GM18526 (cell line): ENCODE results near the gene VEPH1.

Experiments
- POLR2A ChIP-seq: IDR thresholded peaks from 3 replicates; pipeline ENCODE4 v1.6.1; 2011; ENCODE audit not compliant: insufficient read length; ENCODE audit errors: extremely low read depth

VEPH1 gene

DNA sequence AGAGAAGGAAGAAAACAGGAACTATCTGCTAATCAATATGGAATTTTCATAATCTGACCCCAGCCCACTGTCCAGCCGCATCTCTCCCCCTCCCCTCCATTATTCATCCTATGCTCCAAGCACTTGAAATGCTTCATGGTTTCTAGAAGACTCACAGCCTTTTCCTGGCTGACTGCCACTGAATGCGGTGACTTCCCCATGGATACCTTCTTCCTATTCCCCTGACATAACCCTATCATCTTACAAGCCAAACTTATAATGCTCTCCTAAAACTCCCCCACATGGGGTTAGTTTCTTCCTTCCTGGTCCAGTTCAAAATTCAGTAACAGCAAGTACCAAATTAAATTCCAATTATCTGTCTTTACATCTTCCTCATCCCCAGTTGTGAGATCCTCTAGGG, 97.8 kb downstream of the VEPH1 start:
- TF ChIP-seq POLR2A: no peak

DNA sequence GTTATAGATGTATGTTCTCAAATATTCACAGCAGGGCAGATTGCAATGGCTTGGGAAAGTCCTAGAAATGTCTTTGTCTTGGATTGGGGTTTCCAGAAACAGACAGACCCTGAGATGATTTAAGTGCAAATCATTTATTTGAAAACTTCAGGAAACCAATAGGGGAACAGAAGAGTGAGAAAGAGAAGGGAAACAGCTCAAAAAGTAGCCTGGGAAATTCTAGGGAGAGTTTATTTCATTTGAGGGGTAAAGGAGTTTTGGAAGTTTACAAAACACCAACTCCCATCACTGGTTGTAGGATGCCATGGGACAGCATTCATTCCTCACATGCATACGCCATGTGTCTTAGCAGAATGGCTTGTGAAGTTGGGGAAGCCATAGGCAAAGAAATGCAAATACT, 98.8 kb downstream of the VEPH1 start:
- no peak for TF ChIP-seq POLR2A

DNA sequence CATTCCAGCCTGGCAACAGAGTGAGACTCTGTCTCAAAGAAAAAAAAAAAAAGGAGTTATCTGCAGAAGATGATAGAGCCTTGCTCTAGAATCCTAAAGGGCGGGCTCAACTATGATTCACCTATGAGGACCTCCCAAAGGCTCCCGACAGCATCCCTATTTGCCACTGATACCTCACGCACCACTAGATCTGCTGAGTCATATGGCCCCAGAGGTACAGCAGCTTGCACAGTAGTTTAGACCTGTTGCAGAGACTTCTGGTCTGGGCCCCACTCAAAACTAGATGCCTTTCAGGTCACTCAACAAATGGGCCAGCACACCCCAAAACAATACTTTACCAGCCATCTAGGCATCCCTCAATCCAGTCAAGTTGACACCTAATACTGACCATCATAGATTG, 104.6 kb downstream of the VEPH1 start:
- TF ChIP-seq POLR2A: no peak

DNA sequence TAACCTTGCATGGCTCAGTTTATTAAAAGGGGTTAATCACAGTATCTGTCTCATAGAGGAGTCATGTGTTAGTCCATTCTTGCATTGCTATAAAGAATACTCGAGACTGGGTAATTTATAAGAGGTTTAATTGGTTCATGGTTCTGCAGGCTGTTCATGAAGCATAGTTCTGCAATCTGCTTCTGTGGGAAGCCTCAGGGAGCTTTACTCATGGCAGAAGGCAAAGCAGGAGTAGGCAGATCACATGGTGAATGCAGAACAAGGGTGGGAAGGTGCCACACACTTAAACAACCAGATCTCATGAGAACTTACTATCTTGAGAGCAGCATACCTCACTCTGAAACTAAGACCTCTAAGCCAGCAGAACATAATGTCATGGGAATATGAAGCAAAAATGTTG, 108.8 kb downstream of the VEPH1 start:
- no peak for TF ChIP-seq POLR2A

DNA sequence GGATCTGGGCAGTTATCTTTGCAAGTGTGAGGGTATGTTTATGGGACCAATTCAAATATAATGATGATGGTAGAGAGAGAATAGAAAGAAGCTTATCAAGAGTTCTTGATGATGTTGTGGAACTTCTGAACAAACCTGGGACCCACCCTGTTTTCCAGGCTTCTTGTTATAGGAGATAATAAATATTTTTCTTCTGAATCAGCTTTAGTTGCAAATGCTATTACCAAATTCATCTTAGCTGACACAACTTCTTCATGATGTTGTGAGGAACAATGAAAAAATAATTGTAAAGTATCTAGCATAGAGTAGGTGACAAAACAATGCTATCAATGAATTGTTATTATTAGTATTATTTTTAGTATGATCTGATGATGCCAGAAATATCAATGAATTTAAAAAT, 110.1 kb downstream of the VEPH1 start:
- no peak for TF ChIP-seq POLR2A

DNA sequence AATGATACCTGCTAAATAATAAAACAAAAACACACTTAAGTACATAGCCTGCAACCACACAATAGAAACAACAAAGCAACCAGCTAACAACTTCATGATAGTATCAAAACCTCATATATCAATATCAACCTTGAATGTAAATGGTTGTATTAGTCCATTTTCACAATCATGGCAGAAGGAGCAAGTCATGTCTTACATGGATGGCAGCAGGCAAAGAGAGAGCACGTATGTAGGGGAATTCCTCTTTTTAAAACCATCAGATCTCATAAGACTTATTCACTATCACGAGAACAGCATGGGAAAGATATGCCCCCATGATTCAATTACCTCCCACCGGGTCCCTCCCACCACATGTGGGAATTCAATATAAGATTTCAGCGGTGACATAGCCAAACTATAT, 111.1 kb downstream of the VEPH1 start:
- no peak for TF ChIP-seq POLR2A

DNA sequence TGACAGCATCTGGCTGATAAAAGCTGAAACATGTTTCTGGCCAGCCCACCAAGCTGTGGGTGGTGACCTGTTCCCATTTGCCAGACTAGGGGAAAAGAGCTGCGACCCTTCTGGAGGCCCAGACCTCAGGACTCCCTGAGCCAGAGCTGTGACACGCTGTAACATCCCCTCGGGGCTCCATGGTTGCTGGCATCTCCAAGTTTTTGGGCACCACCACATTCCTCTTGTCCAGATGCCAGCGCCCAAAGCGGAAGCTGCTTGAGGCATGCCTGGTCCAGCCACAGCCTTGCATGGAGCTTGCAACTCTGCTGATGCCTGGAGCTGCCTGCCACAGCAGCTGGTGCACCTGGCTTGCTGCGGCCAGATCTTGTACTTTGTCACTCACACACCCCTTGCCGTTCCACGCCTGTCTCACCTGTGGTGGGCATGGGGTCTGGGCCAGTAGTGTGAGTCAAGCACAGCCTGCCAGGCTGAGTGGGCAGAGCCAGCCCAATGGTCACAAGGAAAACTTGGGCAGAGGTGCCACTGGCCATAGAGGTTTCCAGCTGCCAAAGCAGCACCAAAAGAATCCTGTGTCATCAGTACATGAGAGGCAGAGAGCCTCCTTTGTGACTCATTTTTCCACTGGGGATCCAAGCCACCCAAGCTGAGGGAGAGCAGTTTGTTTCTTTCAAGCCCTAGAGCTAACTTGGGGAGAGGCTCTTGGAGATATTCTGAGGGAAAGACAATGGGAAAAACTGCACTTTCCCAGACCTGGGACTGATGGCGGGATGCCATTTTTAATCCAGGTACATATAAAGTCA, 112.3 kb downstream of the VEPH1 start:
- no peak for TF ChIP-seq POLR2A

DNA sequence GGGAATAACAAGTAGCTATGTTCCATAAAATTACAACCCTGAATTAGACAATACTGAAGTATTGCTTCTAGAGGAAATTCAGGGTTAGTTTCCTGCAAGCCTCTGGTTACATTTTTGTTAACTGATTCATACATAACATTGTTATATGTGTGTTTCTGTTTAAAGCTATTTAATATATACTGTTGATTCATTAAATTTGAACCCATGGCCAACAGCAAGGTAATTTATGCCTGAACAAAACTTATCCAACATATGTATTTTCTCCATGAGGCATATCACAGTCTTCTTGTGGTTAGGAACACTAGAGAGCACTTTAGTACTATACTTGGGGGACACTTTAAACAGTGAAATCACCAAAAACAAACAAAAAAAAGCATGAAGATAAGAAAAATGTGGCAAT, 114.2 kb downstream of the VEPH1 start:
- TF ChIP-seq POLR2A: no peak

DNA sequence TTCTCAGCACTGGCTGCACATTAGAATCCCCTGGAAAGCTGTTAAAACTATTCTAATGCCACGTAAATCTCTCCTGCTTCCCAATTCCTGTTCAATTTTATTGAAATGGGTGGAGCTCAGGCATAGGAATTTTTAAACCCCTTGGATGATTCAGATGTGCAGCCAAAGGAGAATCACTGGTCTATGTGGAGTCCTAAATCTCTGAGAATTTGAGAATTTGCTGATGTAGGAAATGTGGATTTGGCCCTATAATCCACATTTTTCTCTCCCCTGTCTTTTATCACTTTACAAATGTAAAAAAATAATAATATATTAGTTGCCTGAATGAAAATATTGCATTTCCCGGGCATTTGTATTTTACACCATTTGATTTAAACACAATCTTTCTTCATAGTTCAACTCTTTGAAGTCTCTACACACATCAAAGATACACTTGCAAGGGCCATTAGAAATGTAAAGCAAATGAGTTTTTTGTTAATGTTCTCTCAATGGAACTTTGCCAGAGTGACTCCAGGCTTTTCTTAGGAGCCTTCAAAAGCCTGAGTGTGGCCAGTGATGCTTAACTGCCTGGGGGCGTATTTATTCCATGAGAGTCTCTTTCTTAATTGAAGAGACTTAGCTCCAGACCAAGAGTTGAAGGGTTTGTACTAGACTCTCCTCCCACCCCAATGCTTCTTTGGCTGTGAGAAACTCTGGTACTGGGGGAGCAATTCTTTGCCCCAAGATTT, 115.3 kb downstream of the VEPH1 start:
- TF ChIP-seq POLR2A: no peak

DNA sequence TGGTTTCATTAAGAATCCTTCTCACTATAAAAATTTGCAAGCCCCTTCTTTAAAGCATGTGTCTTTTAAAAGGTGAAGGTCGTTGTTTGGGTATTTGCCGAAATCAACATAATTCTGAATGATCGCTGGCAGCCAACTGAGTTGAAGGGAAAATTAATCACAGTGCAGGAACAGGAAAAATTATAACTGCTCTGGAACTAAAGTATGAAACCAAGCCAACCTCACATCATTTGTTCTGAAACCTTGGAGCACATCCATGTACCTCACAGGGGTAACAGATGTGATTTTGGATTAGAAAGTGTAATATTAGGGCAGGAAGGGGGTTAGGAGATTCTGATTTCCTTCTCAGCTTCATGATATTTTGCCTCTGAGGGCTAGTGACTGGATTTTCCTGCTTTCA, 118.7 kb downstream of the VEPH1 start:
- no peak for TF ChIP-seq POLR2A

DNA sequence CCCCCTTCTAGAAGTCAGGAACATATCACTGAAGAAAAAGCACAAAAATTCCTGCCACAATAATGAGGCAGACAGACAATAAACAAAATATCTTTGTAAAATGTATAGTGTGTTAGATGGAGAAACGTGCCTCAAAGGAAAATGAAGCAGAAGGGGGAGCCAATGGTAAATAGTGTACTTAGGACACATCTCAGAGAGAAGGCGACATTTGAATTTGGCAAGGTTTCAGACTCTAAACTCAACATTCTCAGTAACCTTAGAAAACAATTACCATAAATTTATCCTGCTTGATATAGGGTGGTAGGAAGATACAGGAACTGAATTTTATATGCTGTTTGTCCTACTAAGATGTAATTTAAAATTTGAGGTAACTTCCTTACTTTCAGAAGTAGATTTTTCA, 119.2 kb downstream of the VEPH1 start:
- no peak for TF ChIP-seq POLR2A

DNA sequence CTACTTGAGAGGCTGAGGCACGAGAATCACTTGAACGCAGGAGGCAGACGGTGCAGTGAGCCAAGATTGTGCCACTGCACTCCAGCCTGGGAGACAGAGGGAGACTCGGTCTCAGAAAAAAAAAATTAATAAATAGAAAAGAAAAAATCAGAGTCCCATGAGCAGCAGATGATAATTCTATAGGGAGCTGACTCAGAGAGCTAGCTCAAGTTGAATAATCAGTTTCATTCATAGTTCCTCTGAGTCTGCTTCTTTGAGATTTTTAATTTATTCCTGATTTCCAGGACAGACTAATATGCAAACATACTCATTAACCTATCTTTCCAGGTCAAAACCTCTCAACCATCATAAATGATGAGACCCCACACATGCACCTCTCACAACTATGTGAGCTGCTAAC, 121.6 kb downstream of the VEPH1 start:
- no peak for TF ChIP-seq POLR2A

DNA sequence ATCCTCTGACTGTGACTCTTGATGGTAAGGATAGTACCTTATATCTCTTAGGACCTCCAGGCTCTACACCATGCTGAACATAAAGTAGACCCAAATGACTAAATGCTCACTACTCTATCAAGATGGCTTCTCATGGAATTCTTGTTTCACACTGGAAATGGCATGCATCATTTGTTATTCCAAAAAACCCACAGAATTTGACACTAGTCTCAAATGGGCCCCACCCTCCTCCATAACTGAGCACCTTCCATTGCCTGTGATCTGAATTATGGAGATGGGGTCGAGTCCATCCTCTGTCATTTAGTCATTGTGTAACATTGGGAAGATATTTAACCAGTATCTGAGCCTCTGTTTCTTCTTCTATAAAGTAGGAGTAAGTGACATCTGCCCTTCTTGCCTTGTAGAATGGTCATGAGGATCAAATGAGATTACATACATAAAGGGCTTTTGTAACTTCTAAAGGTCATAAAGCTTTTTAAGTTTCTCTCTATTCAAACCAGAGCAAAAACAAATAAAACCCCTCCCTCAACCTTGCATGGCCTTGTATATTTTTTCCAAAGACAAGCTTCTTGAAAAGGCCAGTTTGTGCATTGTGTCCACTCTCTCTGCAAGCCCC, 123.6 kb downstream of the VEPH1 start:
- no peak for TF ChIP-seq POLR2A

DNA sequence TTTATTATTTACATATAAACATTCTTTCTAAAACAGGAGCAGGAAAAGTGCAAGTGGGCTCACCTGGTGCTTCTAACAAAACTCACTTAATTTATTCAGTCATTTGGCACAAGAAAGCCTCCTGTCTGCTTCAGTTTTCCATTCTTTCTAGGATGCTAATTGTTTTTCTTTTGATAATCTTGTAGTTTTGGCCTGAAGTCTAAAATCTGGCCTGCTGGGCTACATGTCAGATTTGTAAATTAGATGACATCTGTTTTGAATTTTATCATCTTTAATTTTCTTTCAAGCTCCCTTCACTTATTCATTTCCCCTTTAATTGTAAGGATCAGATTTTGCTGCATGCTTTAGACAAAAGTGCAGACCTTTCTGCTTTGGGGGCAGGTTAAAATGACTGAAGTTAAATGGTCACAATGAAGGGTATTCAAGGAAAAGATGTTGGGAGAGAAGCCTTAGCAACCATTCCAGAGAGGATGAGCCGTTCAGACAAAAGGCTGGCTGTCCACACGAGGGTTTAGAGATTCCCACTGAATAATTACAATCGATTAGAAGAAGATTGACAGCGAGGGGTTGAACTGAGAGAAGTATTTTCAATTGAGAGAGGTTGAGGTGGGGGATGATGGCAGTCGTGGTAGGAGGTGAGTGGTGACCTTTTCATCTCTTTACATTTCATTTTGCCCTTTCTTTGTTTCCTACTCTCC, 126.5 kb downstream of the VEPH1 start:
- TF ChIP-seq POLR2A: no peak

DNA sequence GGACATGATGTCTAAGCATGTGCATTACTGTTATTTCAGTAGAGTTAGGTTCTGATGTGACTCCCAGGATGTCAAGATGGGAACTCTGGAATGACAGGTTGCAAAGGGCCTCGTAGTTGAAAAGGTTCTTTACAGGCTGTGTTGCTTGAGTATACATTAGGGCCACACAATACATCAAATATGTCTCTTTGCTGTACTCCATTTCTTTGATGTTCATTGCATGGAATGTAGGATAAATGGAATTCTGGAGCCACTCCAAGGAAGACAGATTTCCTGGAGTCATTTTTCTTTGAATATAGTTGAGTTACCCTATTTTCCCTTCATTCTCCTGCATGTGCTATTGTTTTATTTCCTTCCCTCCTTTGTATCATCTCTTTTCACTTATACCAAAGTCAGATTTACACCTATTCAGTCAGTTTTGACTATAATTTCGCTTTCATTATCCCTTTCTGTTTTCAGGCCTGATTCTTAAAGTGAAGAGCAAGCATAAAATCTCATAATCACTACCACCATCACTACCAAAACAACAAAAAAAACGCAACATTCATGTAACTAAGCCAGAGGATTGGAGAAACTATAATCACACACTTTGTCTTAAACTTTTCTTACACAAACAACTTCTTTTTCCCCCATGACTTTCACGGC, 127.8 kb downstream of the VEPH1 start:
- TF ChIP-seq POLR2A: no peak
